Astrocyte of the spinal cord (primary cell): ENCODE results near the gene NAPG.

Experiments
- DNase-seq: peaks from one replicate; pipeline ENCODE4 v3.0.0; 2011; ENCODE audit warnings: low read depth, low spot score
- H3K4me3 ChIP-seq: 2 replicates; pipeline ENCODE4 v1.5.1; 2011; ENCODE audit warnings: low read depth, mild to moderate bottlenecking, low read length, moderate library complexity
- in situ Hi-C: cut with HindIII; loops from 2 replicates; pipeline ENCODE4 v1.10.0; 2017; ENCODE audit warnings: low sequenced_read_pairs
- TF ChIP-seq, protein P1 (sequence below): IDR thresholded peaks from 2 replicates; pipeline ENCODE4 v1.5.1; 2012; ENCODE audit warnings: low read depth, mild to moderate bottlenecking, low read length, inconsistent platforms

The NAPG gene

DNA sequence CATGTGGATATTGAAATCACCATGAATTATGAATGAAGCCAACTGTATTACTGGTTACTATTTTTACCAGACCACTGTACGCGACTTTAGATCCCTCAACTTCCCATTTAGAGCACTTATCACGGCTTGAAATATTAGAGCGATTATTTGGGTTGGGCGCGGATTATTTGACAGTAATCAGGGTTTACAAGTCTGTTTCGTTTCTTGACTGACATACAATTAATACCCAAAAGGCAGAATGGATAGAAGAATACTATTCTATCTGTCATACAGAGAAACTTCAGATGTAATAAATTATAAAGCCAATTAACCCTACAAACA lies 496 bp upstream of the NAPG start:
- TF ChIP-seq, protein P1, sequence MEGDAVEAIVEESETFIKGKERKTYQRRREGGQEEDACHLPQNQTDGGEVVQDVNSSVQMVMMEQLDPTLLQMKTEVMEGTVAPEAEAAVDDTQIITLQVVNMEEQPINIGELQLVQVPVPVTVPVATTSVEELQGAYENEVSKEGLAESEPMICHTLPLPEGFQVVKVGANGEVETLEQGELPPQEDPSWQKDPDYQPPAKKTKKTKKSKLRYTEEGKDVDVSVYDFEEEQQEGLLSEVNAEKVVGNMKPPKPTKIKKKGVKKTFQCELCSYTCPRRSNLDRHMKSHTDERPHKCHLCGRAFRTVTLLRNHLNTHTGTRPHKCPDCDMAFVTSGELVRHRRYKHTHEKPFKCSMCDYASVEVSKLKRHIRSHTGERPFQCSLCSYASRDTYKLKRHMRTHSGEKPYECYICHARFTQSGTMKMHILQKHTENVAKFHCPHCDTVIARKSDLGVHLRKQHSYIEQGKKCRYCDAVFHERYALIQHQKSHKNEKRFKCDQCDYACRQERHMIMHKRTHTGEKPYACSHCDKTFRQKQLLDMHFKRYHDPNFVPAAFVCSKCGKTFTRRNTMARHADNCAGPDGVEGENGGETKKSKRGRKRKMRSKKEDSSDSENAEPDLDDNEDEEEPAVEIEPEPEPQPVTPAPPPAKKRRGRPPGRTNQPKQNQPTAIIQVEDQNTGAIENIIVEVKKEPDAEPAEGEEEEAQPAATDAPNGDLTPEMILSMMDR = no peak
- in situ Hi-C loops = no loop called here

DNA sequence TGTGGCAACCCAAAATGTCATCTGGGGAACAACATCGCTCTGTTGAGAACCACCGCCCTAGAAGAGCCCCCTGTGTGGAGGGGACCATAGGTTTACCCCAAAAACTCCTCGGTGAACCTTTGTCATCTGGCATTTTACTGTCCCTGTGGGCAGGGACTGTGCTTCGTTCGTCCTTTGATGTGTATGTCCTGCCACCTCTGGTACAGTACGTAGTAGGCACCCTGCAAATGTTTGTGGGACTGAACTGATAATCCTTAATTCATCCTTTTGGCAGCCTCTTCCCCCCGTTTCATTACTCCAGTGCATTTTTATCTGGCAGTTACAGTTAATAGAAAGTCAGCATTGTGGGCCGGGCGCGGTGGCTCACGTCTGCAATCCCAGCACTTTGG lies 728 bp downstream of the NAPG start:
- in situ Hi-C loops = no loop called here
- no peak for DNase-seq
- peak overlapping the region; percentile 97 for H3K4me3 ChIP-seq
- TF ChIP-seq, protein P1 = no peak

More for the DNA sequence above, 496 bp upstream of the NAPG start:
- DNase-seq = peak; percentile 7
- H3K4me3 ChIP-seq = peak overlapping the region; percentile 97

DNA sequence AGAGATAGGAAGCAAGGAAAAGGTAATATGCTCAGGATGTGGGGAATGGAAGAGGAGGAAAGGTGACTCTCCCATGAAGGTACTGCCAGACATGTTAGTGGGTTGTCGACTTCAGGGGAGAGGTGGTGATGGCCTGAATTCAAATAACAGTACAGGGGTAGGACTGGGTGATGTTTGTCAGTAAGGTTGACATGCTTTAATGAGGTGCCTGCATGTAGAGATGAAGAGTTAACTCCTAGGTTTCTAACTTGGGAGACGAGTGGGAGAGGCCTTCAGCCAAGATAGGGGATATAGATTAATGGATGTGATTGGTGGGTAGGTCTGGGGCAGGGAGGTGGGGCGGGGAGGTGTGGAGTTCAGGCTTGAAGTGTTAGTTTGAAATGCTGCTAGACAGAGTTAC lies 2.6 kb downstream of the NAPG start:
- H3K4me3 ChIP-seq = no peak overlapping the region
- TF ChIP-seq, protein P1 = no peak
- no peak for DNase-seq
- in situ Hi-C loops = no loop called here

DNA sequence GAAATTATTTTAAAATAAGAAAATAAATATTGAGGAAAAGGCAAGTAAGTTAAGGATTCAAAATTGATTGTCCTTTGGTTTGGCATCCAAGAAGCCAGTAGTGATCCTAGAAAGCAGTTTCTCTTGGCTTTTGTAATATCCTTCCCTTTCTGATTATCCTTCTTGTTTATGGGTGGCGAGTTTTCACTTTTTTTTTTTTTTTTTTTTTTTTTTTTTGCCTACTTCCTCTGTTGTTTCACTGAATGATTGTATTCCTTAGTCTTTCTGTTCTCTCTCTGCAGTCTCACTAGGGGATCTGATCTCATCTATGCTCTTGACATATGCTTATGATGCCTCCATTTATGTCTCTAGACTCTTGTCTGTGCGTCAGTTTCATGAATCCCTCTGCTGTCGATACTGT lies 4.2 kb downstream of the NAPG start:
- no peak for DNase-seq
- TF ChIP-seq, protein P1 = no peak
- in situ Hi-C loops = no loop called here
- no peak overlapping the region for H3K4me3 ChIP-seq

DNA sequence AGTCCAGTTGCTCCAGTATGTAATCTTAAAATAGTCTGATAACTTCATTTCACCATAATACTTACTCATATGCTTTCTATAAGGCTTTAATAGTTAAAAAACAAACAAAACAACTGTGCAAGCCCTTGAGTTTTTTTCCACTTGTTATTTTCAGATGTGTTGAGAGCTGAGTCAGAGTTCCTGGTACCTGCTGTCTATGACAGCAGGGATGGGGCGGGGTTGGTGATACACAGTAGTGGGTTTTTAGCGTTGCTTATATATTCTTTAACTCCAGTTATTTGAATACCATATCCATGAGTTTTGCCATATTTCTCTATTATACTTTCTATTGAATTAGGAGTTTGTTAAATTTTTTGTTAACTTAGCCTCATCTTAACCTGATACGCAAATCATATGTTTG lies 5.0 kb downstream of the NAPG start:
- DNase-seq = peak; percentile 7
- TF ChIP-seq, protein P1 = no peak
- in situ Hi-C loops = no loop called here
- H3K4me3 ChIP-seq = no peak overlapping the region

DNA sequence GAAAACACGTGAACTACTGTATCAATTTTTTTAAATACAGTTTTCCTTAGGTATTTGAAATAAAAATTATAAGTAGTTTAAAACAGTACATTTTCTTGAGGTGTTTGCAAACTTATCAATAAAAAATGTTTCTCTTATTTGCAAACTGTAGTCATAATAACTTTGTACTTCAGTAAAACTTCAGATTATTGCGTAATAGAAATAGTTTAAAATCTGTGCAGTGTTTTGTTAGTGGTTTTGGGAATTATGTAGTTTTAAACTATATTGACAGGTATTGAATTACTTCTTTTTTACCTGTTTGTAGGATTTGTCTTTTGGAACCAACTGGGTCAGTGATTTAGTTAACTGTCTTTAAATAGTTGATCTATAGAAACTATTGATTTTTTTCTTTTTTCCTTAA lies 7.3 kb downstream of the NAPG start:
- TF ChIP-seq, protein P1 = no peak
- in situ Hi-C loops = no loop called here
- no peak for DNase-seq
- no peak overlapping the region for H3K4me3 ChIP-seq

DNA sequence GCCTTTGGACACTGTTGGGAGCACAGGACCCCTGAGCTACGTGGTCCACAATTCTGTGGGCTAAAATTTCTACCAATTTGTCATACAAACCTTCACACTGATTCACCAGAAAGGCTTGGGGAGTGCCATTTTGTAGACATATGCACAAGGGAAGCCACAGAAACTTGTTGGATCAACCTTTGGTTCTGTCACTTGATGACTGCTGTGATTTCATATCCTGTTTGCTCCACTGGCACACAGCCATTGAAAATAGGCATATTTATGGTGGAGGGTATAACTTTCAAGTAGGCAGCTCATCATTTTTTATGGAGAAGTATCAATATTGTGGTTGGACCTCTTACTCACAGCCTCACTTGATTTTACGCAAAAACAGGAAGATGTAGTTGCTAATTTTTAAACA lies 10.5 kb downstream of the NAPG start:
- TF ChIP-seq, protein P1 = no peak
- H3K4me3 ChIP-seq = no peak overlapping the region
- in situ Hi-C loops = no loop called here
- DNase-seq = peak; percentile 21
